Measurements from ENCODE around the gene IQCH.

- TF ChIP-seq, protein P1, sequence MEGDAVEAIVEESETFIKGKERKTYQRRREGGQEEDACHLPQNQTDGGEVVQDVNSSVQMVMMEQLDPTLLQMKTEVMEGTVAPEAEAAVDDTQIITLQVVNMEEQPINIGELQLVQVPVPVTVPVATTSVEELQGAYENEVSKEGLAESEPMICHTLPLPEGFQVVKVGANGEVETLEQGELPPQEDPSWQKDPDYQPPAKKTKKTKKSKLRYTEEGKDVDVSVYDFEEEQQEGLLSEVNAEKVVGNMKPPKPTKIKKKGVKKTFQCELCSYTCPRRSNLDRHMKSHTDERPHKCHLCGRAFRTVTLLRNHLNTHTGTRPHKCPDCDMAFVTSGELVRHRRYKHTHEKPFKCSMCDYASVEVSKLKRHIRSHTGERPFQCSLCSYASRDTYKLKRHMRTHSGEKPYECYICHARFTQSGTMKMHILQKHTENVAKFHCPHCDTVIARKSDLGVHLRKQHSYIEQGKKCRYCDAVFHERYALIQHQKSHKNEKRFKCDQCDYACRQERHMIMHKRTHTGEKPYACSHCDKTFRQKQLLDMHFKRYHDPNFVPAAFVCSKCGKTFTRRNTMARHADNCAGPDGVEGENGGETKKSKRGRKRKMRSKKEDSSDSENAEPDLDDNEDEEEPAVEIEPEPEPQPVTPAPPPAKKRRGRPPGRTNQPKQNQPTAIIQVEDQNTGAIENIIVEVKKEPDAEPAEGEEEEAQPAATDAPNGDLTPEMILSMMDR (IDR thresholded peaks at IDR 0.05), result no peak
- no peak for TF ChIP-seq POLR2AphosphoS5 (IDR thresholded peaks at IDR 0.05)
- no peak for TF ChIP-seq POLR2A (IDR thresholded peaks at IDR 0.05)
Observed at GRCh38 chr15:67218428-67218827, 36.2 kb upstream of the IQCH start.
